LNCAP (cell line): ENCODE data around the gene HSPA12A.

Source experiments
- TF ChIP-seq, protein P1 (sequence below): fragments of 450-650 bp; IDR thresholded peaks from 2 replicates; pipeline ENCODE4 v1.5.1; 2017; ENCODE audit warnings: mild to moderate bottlenecking

HSPA12A gene

DNA sequence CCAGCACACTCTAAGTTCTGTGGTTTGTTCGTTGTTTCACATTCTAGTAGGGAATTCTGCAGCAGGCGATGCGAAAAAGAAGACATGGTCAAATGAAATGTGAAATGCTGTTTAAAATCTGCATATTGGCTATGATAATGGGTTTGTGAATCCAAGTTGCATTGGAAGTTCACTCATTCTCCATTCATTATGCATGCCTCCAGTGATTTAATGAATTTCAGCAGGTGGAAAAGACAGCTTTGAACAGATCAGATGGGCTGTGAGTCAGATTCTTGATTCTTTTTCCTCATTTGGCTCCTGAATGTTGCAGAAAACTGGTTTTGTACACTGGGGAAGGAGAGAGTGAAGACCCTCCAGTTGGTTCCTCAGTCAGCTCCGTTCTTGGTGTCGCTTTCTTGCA lies 69.5 kb downstream of the HSPA12A start:
- TF ChIP-seq, protein P1, sequence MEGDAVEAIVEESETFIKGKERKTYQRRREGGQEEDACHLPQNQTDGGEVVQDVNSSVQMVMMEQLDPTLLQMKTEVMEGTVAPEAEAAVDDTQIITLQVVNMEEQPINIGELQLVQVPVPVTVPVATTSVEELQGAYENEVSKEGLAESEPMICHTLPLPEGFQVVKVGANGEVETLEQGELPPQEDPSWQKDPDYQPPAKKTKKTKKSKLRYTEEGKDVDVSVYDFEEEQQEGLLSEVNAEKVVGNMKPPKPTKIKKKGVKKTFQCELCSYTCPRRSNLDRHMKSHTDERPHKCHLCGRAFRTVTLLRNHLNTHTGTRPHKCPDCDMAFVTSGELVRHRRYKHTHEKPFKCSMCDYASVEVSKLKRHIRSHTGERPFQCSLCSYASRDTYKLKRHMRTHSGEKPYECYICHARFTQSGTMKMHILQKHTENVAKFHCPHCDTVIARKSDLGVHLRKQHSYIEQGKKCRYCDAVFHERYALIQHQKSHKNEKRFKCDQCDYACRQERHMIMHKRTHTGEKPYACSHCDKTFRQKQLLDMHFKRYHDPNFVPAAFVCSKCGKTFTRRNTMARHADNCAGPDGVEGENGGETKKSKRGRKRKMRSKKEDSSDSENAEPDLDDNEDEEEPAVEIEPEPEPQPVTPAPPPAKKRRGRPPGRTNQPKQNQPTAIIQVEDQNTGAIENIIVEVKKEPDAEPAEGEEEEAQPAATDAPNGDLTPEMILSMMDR: no peak

- TF ChIP-seq, protein P1: no peak
Observed at GRCh38 chr10:116671274-116671926, 71.0 kb downstream of the HSPA12A start.

DNA sequence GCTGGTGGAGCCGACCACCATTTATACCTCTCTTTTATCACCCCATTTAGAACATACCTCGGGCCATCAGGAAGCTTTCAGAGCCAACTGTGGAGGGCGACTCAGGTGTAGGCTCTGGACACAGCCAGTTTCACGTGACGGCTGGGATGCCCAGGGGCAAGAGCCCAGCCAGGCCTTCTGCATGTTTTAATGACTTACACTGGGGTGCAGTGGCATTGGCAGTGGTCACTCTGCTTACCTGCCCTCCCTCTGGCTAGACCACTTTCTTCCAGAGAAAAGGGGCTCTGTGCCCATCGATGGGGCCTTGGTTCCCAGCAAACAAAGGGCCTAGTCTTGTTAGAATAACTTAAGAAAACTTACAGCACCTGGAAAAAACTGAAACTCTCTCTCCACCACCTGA lies 71.7 kb downstream of the HSPA12A start:
- TF ChIP-seq, protein P1: no peak

DNA sequence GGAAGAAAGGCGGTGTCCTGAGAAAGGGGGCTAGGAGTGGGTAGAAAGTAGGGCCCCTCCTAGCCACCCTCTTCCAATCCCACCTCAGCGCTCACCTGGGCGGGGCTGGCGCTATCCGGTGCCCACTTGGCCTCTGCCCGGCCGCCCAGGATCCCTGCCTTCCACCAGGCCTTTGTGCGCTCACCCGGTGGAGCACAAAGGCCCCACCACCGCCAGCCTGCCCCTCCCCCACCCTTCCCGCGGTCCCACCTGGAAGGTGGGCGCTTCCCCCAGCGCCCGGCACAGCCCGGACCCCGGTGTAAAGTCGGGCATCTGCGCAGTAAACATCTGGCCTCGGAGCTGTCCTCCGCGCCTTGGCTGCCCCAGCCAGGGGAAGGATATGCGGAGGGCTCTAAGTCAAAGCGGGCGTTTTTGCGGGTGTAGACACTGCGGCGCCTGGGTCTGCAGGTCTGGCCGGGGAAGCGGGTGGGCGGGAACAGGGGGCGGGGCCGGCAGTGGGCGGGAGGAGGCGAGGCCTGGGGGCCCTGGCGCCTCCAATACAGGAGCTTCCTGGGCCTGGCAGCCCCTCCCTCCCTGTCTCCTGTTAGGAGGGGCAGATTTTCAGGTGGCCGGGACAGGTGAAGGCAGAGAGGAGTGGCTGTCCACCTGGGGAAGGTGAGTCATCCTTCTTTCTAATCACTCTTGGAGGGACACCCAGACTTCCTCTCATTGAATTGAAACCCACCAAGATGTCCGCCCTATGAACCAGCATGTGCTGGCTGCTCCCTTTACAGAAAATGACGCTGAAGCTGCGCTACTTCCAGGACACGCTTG lies 72.3 kb downstream of the HSPA12A start:
- TF ChIP-seq, protein P1: no peak

DNA sequence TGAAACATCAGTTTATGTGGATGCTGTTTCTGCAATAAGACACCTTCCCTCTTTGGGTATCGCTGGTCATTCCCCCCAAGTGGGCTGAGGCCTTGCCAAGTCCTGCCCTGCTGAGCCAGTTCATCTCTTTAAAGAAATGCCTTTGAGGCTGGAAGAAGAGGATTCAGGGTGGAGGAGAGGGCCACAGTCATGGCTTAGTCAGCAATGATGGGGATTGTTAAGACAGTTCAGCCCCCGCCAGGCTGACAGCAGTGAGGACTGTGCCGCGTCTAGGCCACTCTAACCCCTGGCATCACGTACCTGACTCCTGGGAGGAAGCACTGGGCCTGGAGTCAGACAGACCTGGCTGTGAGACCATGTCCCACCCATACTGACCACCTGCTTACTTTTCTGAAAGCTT lies 73.3 kb downstream of the HSPA12A start:
- TF ChIP-seq, protein P1: no peak

GRCh38 chr10:116668446-116668845 lies 73.9 kb downstream of the HSPA12A start:
- TF ChIP-seq, protein P1: no peak

DNA sequence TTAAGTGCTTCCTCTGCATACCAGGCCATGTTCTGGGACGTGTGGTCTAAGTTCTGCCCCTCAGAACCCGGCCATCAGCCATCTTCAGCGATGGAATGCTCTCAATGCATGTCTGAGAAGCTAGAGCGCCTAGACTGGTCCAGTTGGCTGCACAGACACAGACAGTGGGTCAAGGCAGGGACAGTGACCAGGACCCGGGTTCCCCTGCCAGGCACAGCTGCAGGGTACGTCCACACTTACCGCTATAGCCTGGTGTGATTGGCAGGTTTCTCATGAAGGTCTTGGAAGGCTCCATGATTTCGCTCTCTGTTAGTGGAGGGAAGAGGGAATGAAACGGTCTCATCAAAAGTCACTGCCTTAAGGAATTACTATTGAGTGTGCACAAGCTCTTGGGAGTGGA lies 74.3 kb downstream of the HSPA12A start:
- TF ChIP-seq, protein P1: no peak
